Renal cortical epithelial cell (primary cell): ENCODE data around the gene UNC80. TPM values are rescaled to one million over a fixed set of nuclear protein-coding genes. Genes with fewer than 3 reads are reported as not detected.

Experiments
- DNase-seq: peaks from one replicate; pipeline ENCODE4 v3.0.0-alpha.2; 2011; ENCODE audit warnings: low read depth
- total RNA-seq: library from RNA; depleted of rRNA; stranded (reverse); fragments of >200 nt; gene quantifications from 2 replicates; pipeline ENCODE4 v1.2.3, GENCODE V29; 2014

UNC80 gene
- total RNA-seq, 1 donor from 2014 or later = 0.05 TPM

GRCh38 chr2:209969692-209970091 is 198.1 kb downstream of the UNC80 start:
- no peak for DNase-seq

GRCh38 chr2:209970271-209970670 is 198.6 kb downstream of the UNC80 start:
- DNase-seq = peak; percentile 32

DNA sequence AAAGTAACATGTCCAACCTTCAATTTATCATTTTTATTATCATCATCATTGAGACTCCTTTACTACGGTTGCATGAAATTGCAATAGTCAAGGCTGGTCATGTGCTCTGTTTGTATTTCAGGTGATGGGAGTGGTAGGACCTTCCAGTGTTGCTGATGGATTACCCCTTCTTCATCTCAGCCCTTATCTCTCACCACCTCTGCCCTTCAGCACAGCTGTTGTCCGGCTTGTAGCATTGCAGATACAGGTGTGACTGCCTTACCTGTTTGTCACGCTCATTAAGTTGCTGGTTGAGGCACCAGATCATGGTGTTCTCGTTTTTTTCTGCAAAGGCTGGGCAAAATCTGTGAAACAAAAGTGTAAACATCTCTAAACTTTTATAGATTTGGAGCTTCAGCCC is 199.1 kb downstream of the UNC80 start:
- DNase-seq = no peak

DNA sequence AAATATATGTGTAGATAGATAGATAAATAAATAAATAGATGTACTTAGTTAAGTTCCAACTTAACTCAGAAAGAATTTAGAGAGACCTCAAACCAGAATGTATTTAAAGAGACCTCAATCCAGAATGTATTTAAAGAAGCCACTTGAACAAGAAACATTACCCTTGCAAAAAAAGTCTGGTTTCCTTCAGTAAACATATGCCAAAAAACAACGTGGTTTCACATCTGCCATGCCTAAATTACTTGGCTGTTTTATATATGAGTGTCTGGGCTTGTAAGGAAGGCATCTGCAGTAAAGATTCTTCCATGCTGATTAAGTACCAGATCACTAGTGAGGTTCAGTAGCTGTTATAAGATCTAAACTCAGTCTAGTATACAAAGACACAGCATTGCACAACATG is 201.7 kb downstream of the UNC80 start:
- no peak for DNase-seq

DNA sequence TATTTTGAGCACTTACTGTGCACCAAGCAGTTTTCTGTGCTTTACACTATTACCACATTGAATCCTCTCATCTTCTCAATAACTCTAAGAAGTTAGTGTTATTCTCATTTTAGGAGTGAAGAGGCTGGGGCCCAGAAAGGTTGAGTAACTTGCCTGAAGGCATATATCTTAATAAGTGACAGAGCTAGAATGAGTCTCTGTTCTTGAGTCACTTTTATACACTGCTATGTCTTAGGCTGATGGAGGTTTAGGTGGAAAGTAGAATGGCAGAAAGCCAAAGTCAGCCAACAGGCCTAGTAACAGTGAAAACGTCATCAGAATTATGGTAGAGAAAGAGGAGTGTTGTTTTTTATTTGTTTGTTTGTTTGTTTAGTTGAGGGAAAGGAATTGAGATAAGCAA is 202.9 kb downstream of the UNC80 start:
- DNase-seq = peak; percentile 86

- DNase-seq = no peak
Observed at GRCh38 chr2:209976698-209977385, 205.2 kb downstream of the UNC80 start.

DNA sequence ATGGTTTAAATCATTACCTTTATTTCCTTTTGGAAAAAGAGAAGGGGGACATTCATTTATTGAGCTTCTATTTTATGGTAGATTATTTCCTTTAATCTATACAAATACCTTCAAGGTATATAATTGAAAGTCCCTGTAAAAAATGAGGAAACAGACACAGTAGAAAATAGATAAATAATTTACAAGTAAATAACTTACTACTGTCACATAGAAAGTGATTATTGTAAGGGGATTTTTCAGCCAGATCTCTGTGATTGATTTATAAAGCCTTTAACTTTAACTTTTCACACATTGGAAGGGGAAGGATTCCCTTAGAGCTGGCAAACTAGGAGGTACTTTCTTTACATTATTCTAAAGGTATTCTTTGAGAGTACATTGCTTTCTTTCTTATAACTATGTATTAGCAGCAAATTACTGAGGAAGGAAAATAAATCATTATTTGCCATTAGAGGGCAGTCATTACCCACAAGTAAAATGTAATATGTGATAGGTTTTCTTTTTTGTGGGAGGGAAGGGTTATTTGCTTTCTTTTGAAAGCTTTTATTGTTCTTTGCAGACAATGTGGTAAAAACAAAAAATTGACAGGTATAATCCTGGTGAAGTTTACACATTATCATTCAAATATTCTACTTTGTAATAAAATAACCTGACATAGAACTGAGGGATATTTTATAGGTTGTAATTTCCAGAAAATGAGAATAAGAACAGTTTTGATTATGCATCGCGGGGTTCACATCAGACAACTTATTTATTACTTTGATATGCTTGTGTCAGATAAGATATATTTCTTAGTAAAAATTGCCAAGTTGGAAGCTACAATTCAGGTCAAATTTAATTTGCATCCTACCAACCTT is 206.0 kb downstream of the UNC80 start:
- DNase-seq = peak; percentile 66

DNA sequence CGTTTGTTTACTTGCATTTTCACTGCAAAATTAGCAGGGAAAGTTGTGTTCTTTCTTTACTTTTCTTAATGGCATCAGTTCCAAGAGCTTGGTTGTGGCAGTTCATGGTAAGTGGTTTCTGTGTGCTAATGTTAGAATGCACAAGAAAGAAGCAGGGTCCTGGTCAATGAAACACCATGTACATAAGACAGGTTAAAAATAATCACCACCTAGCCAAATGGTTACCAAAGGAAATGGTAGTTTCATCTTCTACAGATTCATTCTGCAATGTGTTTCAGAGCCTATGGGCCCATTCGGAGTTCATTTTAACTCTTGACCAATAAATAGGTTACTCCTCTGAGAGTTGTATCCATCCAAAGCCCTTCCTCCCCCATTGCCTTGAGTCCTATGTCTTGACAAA is 212.7 kb downstream of the UNC80 start:
- no peak for DNase-seq

DNA sequence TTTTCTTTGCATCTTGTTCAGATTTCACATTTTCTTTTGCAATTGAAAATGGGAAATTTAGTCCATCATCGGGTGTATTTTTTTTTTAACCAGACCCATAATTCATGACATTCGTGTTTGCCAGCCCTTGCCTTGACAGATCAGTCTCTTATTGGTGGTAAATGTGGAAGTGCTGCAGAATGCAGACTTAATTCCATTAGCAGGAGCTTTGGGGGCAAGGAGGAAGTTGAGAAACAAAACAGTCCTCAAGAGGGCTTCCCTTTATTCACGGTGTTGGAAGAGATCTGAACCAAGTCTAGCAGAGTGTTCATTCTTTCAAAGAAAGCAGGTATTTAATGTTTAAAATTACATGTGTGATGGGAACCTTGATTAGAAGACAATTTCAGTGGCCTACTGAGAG is 214.2 kb downstream of the UNC80 start:
- DNase-seq = no peak

DNA sequence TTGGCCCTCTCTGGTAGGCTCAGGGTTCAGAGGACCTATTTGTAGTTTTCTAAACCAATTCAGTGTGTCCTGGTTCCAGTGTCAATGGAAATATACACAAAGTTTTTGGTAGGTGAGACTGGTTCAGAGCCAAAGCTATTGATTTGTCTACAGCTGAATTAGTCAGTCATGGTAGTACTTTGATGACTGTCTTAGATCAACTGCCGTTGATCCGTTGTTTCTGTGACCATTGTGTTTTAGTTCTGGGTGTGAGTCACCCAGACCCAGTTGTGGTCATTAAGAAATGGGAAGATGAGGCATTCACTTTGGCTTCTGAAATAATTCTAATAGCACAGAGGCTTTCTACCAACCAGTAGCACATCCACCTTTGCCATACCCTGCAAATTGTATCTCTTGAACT is 214.8 kb downstream of the UNC80 start:
- DNase-seq = peak; percentile 64

GRCh38 chr2:209988010-209988409 is 216.4 kb downstream of the UNC80 start:
- DNase-seq = no peak

- DNase-seq = no peak
Observed at GRCh38 chr2:209990838-209991237, 219.2 kb downstream of the UNC80 start.

DNA sequence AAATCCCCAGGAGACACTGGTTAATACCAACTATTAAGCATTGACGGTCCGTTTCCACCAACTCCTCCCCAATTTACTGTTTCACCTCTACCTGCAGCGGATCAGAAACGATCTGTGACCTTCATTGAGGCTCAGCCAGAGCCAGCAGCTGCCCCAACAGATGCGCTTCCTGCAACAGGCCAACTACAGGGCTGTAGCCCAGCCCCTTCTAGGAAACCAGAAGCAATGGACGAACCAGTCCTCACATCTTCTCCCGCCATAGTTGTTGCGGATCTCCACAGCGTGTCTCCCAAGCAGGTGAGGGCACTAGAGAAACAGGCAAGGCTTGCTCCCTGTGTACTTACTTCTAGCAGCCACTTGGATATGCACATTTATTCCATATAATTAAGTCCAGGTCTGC is 222.3 kb downstream of the UNC80 start:
- DNase-seq = no peak

- no peak for DNase-seq
Observed at GRCh38 chr2:209998596-209998995, 227.0 kb downstream of the UNC80 start.

- DNase-seq = no peak
Observed at GRCh38 chr2:210000464-210001324, 229.1 kb downstream of the UNC80 start.

GRCh38 chr2:210002158-210003157 is 230.8 kb downstream of the UNC80 start, which contains the start of gene RPE:
RPE (plus strand) TSS chr2:210002638; CDS start chr2:210002662, 24 bp downstream.
- DNase-seq = peak; percentile 86

DNA sequence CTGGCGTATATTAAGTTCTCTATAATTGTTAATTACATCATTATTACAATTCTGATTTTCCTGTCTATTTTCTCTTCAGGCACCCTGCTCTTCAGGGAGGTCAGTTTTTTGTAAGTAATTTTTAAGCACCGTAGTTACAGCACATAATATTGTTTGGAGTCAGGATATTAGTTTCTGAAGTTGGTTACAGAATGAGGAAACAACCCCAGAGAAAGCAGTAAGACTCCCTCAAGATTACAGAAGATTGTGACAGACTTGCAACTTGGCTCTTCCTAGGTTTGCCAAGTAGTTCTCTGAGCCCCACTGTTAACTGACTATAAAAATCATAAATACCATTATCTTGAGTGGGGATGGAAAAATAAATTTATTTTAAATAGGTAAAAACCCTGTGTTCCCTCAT is 231.7 kb downstream of the UNC80 start:
- DNase-seq = no peak

GRCh38 chr2:210004881-210005280 is 233.2 kb downstream of the UNC80 start:
- no peak for DNase-seq

GRCh38 chr2:210007895-210008294 is 236.3 kb downstream of the UNC80 start:
- DNase-seq = no peak

DNA sequence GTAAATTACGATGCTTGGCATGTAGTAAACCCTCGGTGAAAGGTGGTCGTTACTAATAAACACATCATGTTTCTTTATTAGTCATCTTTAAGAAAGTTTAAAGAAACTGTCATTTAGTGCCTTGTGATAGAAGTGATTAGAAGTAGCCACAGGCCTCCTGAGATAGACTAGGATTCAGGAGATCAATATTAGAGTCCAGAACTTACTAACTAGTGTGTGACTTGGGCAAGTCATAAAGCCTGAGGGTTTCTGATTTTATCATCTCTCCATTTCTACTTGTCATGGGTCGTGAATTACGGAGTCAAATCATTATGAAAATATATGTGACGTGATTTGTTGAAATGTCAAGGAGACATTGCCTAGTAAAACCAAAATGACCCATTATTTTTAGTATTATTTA is 237.5 kb downstream of the UNC80 start:
- no peak for DNase-seq

DNA sequence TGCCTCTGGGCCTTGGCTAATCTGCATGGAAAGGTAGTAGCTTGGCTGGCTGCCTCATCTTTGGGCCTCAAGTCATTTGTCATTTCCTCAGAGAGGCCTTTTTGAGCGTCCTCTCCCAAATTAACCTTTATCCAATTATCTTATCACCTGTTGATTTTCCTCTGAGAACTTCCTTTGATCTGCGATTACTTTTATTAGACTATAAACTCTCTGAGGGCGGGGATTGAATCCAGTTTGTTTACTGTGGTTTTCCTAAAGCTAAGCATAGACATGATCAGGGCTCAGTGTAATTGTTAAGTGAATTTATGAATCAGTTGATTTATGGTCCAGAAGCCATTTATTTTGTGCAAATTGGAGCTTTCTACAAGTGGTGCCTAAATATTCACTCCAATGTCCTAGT is 238.3 kb downstream of the UNC80 start:
- no peak for DNase-seq
